Liver (tissue), 9 donors: ENCODE data around the gene CACYBP. TPM values are rescaled to one million over a fixed set of nuclear protein-coding genes. Genes with fewer than 3 reads are reported as not detected.

Experiments used
- DNase-seq: peaks from one replicate; pipeline ENCODE4 v3.0.0-alpha.2; 2017; ENCODE audit warnings: low spot score
- H3K27ac ChIP-seq, 2 donors: one replicate each; pipeline ENCODE4 v1.7.0; 2013; ENCODE audit warnings: inconsistent platforms in 2 of 2, low read length in 2 of 2, control low read depth in 1 of 2, low read depth in 1 of 2, mild to moderate bottlenecking in 1 of 2
- H3K27me3 ChIP-seq, 4 donors: one replicate each; pipeline versions ENCODE4 v1.6.1 to v1.7.0; 2013; ENCODE audit warnings: low read length in 3 of 4, inconsistent platforms in 1 of 4, mild to moderate bottlenecking in 1 of 4, moderate library complexity in 1 of 4; ENCODE audit not compliant: control insufficient read depth in 4 of 4, insufficient read depth in 4 of 4
- H3K36me3 ChIP-seq, 4 donors: one replicate each; pipeline versions ENCODE4 v1.6.1 to v1.7.0; 2013; ENCODE audit warnings: low read length in 3 of 4, mild to moderate bottlenecking in 3 of 4, low read depth in 1 of 4, moderate library complexity in 1 of 4; ENCODE audit not compliant: control insufficient read depth in 4 of 4, insufficient read depth in 3 of 4
- H3K4me1 ChIP-seq, 4 donors: one replicate each; pipeline versions ENCODE4 v1.6.1 to v1.7.0; 2013; ENCODE audit warnings: low read length in 3 of 4, mild to moderate bottlenecking in 3 of 4, moderate library complexity in 1 of 4; ENCODE audit not compliant: control insufficient read depth in 4 of 4, insufficient read depth in 4 of 4
- H3K4me3 ChIP-seq, 3 donors: one replicate each; pipeline versions ENCODE4 v1.6.1 to v1.7.0; 2013; ENCODE audit warnings: low read length in 3 of 3, control low read depth in 1 of 3, low read depth in 1 of 3, mild to moderate bottlenecking in 1 of 3
- H3K9ac ChIP-seq, 2 donors: one replicate each; pipeline ENCODE4 v1.7.0; 2013; ENCODE audit warnings: low read length in 2 of 2, mild to moderate bottlenecking in 2 of 2, moderate library complexity in 2 of 2, control low read depth in 1 of 2, low read depth in 1 of 2
- H3K9me3 ChIP-seq, 4 donors: one replicate each; pipeline versions ENCODE4 v1.6.1 to v1.7.0; 2013; ENCODE audit warnings: low read length in 3 of 4; ENCODE audit not compliant: control insufficient read depth in 4 of 4
- ATF3 ChIP-seq: IDR thresholded peaks from 2 replicates; pipeline ENCODE4 v1.6.1; 2016; ENCODE audit warnings: antibody characterized with exemption
- CTCF ChIP-seq: fragments of 150-350 bp; IDR thresholded peaks from 2 replicates; pipeline ENCODE4 v1.5.1; 2017; ENCODE audit warnings: improper control_type of control experiment, low read depth, low read length; ENCODE audit not compliant: missing input control
- EGR1 ChIP-seq, 2 donors: IDR thresholded peaks; 2 replicates each; pipeline ENCODE4 v1.6.1; 2016 to 2018; ENCODE audit warnings: antibody characterized with exemption in 2 of 2, low read depth in 2 of 2
- FOXA1 ChIP-seq: IDR thresholded peaks from 2 replicates; pipeline ENCODE4 v1.6.1; 2016; ENCODE audit warnings: antibody characterized with exemption
- FOXA2 ChIP-seq: IDR thresholded peaks from 2 replicates; pipeline ENCODE4 v1.6.1; 2016; ENCODE audit warnings: antibody characterized with exemption
- GABPA ChIP-seq, 2 donors: IDR thresholded peaks in 1 of 2; conservative IDR thresholded peaks in 1 of 2; 2 replicates each; pipeline ENCODE4 v1.6.1; 2016; ENCODE audit warnings: antibody characterized with exemption in 2 of 2, mild to moderate bottlenecking in 1 of 2, moderate library complexity in 1 of 2
- HNF4A ChIP-seq, 2 donors: conservative IDR thresholded peaks; 2 replicates each; pipeline ENCODE4 v1.6.1; 2016; ENCODE audit warnings: antibody characterized with exemption in 2 of 2, mild to moderate bottlenecking in 2 of 2
- HNF4G ChIP-seq: IDR thresholded peaks from 2 replicates; pipeline ENCODE4 v1.6.1; 2016; ENCODE audit warnings: antibody characterized with exemption
- JUND ChIP-seq, 2 donors: IDR thresholded peaks; 2 replicates each; pipeline ENCODE4 v1.6.1; 2016; ENCODE audit warnings: antibody characterized with exemption in 2 of 2
- MAX ChIP-seq: IDR thresholded peaks from 2 replicates; pipeline ENCODE4 v1.6.1; 2016; ENCODE audit warnings: antibody characterized with exemption
- NR2F2 ChIP-seq: IDR thresholded peaks from 2 replicates; pipeline ENCODE4 v1.6.1; 2016; ENCODE audit warnings: antibody characterized with exemption
- RAD21 ChIP-seq, 2 donors: IDR thresholded peaks; 2 replicates each; pipeline ENCODE4 v1.6.1; 2016; ENCODE audit warnings: antibody characterized with exemption in 2 of 2, mild to moderate bottlenecking in 2 of 2
- RXRA ChIP-seq, 2 donors: IDR thresholded peaks; 2 replicates each; pipeline ENCODE4 v1.6.1; 2017 to 2018; ENCODE audit warnings: antibody characterized with exemption in 2 of 2, mild to moderate bottlenecking in 1 of 2
- SP1 ChIP-seq: IDR thresholded peaks from 2 replicates; pipeline ENCODE4 v1.6.1; 2018; ENCODE audit warnings: antibody characterized with exemption, mild to moderate bottlenecking
- TAF1 ChIP-seq: conservative IDR thresholded peaks from 2 replicates; pipeline ENCODE4 v1.6.1; 2016; ENCODE audit warnings: antibody characterized with exemption, mild to moderate bottlenecking
- YY1 ChIP-seq: IDR thresholded peaks from 2 replicates; pipeline ENCODE4 v1.6.1; 2016; ENCODE audit warnings: antibody characterized with exemption, mild to moderate bottlenecking
- ZBTB33 ChIP-seq: IDR thresholded peaks from 2 replicates; pipeline ENCODE4 v1.6.1; 2016; ENCODE audit warnings: antibody characterized with exemption
- WGBS: extraction: QIAGEN DNeasy Blood & Tissue Kit; methylation state at CpG from one replicate; pipeline ENCODE4 v1.1.7; 2013; 5-methylcytosine and 5-hydroxymethylcytosine counted together
- polyA plus RNA-seq, 2 donors: library from polyadenylated mRNA; stranded (reverse) in 1 of 2; unstranded in 1 of 2; fragments of 200-250 nt in 1 of 2; fragments of >200 nt in 1 of 2; fragmentation: Nextera tagmentation in 1 of 2; extraction: Ambion mirVana in 1 of 2; gene quantifications; one replicate each; pipeline versions ENCODE4 v1.2.1 to v1.2.3, GENCODE V29; 2013 to 2015
- total RNA-seq, 2 donors: library from RNA; depleted of rRNA; stranded (reverse); fragments of >200 nt; gene quantifications; one replicate each; pipeline ENCODE4 v1.2.3, GENCODE V29; 2014
- TF ChIP-seq, protein P1 (sequence below): IDR thresholded peaks from 2 replicates; pipeline ENCODE4 v1.6.1; 2016; ENCODE audit warnings: antibody characterized with exemption, mild to moderate bottlenecking
- donor health status: healthy.
- donor health status: healthy.
- donor health status: healthy.
- donor health status: healthy.
- donor health status: healthy.

Gene CACYBP
- total and polyA plus RNA-seq, 4 donors, result 26.4 to 81.2 (median 36.6) TPM

GRCh38 chr1:174990382-174990999 is 9.3 kb upstream of the CACYBP start:
- peak overlapping the region; percentile 85 to 99 for H3K27ac ChIP-seq
- no peak for DNase-seq
- 5% methylated on average over 6 of the region's 6 CpGs for WGBS

More at GRCh38 chr1:174990382-174990999, 9.3 kb upstream of the CACYBP start:
- no peaks in the 10 kb centered on the region for H3K36me3 ChIP-seq
- no peaks in the 10 kb centered on the region for H3K27me3 ChIP-seq
- peak; percentile 57 for TF ChIP-seq SP1
- peak; percentile 29 for TF ChIP-seq ZBTB33
- no peak for TF ChIP-seq TAF1
- no peak for TF ChIP-seq HNF4A (conservative IDR thresholded peaks at IDR 0.05)
- TF ChIP-seq, protein P1, sequence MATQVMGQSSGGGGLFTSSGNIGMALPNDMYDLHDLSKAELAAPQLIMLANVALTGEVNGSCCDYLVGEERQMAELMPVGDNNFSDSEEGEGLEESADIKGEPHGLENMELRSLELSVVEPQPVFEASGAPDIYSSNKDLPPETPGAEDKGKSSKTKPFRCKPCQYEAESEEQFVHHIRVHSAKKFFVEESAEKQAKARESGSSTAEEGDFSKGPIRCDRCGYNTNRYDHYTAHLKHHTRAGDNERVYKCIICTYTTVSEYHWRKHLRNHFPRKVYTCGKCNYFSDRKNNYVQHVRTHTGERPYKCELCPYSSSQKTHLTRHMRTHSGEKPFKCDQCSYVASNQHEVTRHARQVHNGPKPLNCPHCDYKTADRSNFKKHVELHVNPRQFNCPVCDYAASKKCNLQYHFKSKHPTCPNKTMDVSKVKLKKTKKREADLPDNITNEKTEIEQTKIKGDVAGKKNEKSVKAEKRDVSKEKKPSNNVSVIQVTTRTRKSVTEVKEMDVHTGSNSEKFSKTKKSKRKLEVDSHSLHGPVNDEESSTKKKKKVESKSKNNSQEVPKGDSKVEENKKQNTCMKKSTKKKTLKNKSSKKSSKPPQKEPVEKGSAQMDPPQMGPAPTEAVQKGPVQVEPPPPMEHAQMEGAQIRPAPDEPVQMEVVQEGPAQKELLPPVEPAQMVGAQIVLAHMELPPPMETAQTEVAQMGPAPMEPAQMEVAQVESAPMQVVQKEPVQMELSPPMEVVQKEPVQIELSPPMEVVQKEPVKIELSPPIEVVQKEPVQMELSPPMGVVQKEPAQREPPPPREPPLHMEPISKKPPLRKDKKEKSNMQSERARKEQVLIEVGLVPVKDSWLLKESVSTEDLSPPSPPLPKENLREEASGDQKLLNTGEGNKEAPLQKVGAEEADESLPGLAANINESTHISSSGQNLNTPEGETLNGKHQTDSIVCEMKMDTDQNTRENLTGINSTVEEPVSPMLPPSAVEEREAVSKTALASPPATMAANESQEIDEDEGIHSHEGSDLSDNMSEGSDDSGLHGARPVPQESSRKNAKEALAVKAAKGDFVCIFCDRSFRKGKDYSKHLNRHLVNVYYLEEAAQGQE, result peak; percentile 53
- peak; percentile 15 for TF ChIP-seq FOXA2
- no peak for TF ChIP-seq MAX
- TF ChIP-seq FOXA1, result no peak
- peak in 1 of 2 donors; percentile 32 for TF ChIP-seq GABPA (IDR thresholded peaks at IDR 0.05 in 1 of 2, conservative IDR thresholded peaks at IDR 0.05 in 1 of 2)
- no peak for TF ChIP-seq JUND (IDR thresholded peaks at IDR 0.05)
- TF ChIP-seq RAD21 (IDR thresholded peaks at IDR 0.05), result peak; percentile 27 to 38
- no peak for TF ChIP-seq RXRA (IDR thresholded peaks at IDR 0.05)
- no peak for TF ChIP-seq ATF3
- no peak for TF ChIP-seq CTCF
- TF ChIP-seq HNF4G, result no peak
- peak; percentile 56 for TF ChIP-seq YY1
- TF ChIP-seq NR2F2, result no peak
- no peak for TF ChIP-seq EGR1 (IDR thresholded peaks at IDR 0.05; ENCODE audit: low read depth in 2 of 2)
- H3K4me3 ChIP-seq, result peak overlapping the region; percentile 60 to 90 (median 81)
- peaks cover 2 to 11% (median 7%) of the 10 kb centered on the region in 4 donors for H3K4me1 ChIP-seq
- peak overlapping the region; percentile 66 to 100 for H3K9ac ChIP-seq
- H3K9me3 ChIP-seq, result no peaks in the 10 kb centered on the region
